Measurements from ENCODE around the gene TOMM70.
"Not testable (repeated sequence)": the region's sequence is repeated elsewhere in the genome, so short reads cannot be mapped to it uniquely, and the experiment has no call there.

Gene TOMM70

GRCh38 chr3:100364421-100364820 lies 36.5 kb downstream of the TOMM70 start:
- DNase-seq (ENCODE audit: low read depth): no peak

GRCh38 chr3:100361897-100362296 lies 39.0 kb downstream of the TOMM70 start:
- no peak for DNase-seq (ENCODE audit: low read depth)

DNA sequence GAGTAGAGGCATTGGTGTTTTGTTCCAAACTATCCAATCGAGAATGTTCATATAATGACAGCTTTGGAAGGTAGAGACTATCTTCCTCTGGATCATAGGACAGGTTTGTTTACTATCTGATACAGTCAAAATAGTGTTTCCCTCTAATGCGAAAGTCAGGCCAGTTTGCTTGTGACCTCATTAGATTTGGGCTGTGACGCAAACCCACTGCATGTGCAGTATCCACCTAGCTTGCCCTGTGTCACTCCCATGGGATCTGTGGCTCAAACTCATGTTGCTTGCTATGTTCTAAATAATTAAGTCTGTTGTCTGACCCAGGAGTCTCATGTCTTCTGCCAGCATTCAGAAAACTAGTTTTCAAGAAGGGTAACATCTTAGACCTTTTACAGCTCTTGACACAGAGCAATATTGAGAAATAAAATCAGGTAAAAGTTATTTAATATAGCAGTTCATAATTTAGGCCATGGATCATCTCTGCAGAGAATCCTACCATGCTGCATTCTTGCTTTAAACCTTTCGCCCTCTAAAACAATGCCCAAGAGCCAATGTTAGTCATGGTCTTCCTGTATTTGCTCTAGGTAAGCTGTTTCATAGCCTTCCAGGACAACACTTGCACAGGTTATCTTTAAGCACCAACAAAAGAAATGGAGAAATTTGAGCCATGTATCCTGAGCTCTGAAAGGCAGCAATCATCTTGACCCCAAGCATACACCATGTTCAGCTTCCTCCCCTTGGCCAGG lies 40.0 kb downstream of the TOMM70 start:
- no peak for DNase-seq (ENCODE audit: low read depth)

- DNase-seq (ENCODE audit: low read depth): no peak
Observed at GRCh38 chr3:100359035-100359434, 41.9 kb downstream of the TOMM70 start.

DNA sequence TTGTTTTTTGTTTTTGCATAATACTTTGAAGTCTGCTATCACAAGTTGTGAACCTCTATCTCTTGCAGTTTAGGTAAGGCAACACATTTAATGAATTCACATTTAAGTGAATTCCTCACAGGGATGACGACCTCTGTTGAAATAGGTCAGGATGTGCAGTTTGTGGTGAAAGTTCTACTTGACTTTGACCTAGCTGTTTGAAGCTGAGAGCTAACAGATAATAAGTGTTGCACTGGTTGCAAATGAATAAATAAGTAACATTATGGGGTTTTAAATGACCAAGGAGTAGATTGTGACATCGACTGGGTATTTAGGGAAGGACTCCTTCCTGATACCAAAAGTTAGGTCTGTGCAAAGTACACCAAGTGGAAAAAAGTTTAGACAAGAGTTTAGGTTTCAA lies 42.5 kb downstream of the TOMM70 start:
- no peak for DNase-seq (ENCODE audit: low read depth)

DNA sequence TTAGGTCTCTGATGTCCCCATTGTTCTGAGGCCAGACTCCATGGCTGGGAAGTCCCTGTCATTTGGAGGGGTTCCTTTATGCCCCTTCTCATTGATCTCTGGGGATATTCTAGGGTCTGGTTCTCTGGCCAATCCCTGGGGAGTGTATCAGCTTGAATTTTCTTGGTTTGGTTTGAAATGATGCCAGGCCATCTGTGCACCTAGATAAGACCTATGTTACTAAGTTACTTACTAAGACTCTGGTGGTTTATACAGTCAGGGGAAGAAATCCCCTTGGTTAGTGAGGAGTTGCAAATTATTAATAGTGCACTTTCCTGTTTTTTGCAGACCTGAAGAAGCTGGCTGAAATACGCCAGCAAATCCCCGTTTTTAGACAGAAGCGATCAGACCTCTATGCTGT lies 46.0 kb downstream of the TOMM70 start:
- no peak for DNase-seq (ENCODE audit: low read depth)

- no peak for DNase-seq (ENCODE audit: low read depth)
Observed at GRCh38 chr3:100352296-100353231, 48.3 kb downstream of the TOMM70 start.

DNA sequence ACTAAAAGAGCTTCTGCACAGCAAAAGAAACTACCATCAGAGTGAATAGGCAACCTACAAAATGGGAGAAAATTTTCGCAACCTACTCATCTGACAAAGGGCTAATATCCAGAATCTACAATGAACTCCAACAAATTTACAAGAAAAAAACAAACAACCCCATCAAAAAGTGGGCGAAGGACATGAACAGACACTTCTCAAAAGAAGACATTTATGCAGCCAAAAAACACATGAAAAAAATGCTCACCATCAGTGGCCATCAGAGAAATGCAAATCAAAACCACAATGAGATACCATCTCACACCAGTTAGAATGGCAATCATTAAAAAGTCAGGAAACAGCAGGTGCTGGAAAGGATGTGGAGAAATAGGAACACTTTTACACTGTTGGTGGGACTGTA lies 49.1 kb downstream of the TOMM70 start:
- DNase-seq (ENCODE audit: low read depth): not testable (repeated sequence)

- no peak for DNase-seq (ENCODE audit: low read depth)
Observed at GRCh38 chr3:100348727-100349126, 52.2 kb downstream of the TOMM70 start.

DNA sequence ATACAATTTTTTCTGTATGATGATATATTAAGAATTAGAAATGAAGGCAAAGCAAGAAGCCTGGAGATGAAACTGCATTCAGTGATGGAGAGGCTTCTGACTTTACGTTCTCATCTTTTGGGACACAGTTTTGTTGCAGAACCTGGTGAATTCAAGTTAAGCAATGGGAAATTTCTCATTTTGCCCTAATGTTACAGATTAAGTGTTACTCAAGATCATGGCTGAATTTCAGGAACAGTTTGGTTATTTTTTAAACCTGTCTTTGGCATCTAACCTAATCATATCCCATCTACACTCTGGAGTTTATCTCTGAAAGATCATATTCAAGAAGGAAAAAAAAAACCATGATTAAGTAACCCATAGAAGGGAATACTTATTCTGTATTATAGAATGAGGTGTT lies 60.4 kb downstream of the TOMM70 start:
- no peak for DNase-seq (ENCODE audit: low read depth)

GRCh38 chr3:100339786-100340185 lies 61.1 kb downstream of the TOMM70 start:
- DNase-seq (ENCODE audit: low read depth): no peak

DNA sequence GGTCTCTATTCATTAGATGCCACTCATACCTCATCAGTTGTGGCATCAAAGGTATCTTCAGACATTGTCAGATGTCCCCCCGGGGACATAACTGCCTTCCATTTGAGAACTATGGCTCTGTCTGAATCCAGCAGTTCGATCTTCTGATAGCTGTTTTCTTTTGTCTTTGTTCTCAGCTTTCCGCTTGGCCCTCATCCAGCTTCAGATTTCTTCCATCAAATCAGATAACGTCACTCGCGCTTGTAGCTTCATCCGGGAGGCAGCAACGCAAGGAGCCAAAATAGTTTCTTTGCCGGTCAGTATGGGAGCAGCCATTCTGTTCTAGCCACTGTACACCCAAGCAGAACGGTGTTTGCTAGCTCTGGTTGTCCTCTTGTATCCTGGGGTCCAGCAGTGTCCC lies 62.0 kb downstream of the TOMM70 start:
- DNase-seq (ENCODE audit: low read depth): no peak

GRCh38 chr3:100336229-100336628 lies 64.7 kb downstream of the TOMM70 start:
- DNase-seq (ENCODE audit: low read depth): not testable (repeated sequence)

- no peak for DNase-seq (ENCODE audit: low read depth)
Observed at GRCh38 chr3:100335434-100335833, 65.5 kb downstream of the TOMM70 start.

GRCh38 chr3:100334488-100335351 lies 66.2 kb downstream of the TOMM70 start, which contains the start of gene NIT2:
TSS of gene NIT2 (plus strand) at chr3:100334757. CDS start at chr3:100334792, 35 bp downstream.
- peak; percentile 66 for DNase-seq (ENCODE audit: low read depth)

DNA sequence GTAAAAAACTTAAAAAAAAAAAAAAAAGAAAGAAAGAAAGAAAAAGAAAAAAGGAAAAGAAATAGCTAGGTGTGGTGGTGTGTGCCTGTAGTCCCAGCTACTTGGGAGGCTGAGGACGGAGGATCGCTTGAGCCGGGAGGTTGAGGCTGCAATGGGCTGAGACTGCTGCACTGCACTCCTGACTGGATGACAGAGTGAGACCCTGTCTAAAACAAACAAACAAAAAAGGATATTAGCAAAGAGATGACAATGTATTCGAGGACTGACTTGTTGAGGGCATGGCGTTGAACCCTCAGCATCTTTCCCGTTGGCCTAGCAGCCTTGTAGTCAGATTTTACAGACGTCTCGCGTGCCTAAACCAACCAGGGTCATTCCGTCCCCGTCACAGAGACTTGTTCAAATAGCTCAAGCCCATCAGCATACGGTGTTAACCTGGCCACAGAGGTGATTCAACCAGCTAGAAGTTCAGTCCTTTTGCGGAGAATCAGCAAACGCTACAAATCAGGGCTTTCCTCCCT lies 66.9 kb downstream of the TOMM70 start:
- no peak for DNase-seq (ENCODE audit: low read depth)

GRCh38 chr3:100333051-100333450 lies 67.8 kb downstream of the TOMM70 start:
- DNase-seq (ENCODE audit: low read depth): no peak

DNA sequence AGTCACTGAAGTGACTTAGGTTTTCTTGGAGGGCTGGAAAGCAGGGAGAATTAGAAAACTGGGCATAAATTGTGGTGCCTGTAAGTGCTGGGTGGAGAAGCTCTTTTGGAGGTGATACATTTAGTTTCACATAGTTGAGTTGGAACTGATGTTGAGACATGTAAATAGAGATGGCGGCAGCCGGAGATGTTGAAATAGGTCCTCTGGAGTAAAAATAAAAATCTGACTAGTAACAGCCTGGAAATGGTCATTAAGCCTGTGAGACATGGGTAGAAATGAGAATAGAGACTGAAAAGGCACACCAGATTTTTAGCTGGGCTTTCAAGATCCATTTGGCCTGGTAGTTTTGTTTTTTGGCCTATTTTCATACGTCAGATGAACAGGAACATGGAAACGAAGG lies 69.2 kb downstream of the TOMM70 start:
- no peak for DNase-seq (ENCODE audit: low read depth)

DNA sequence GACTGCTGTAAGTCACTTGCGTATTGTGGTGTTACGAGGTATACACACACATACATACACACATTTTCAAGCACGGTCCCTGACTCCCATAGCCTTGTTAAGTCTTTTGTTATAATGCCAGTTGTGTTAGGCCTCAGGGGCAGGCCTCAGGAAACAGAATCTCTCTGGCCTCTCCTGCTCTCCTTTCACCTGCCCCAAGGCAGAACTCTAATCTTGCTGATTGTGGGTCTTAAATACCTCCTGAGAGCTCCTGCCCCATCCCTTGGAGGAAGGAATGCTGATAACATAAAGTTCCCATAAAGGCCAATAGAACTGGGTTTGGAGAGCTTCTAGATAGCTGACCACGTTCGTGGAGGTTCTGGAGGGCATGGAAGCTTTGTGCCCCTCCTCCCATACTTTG lies 70.2 kb downstream of the TOMM70 start:
- DNase-seq (ENCODE audit: low read depth): no peak

- DNase-seq (ENCODE audit: low read depth): no peak
Observed at GRCh38 chr3:100329800-100330489, 70.9 kb downstream of the TOMM70 start.

GRCh38 chr3:100327377-100327776 lies 73.5 kb downstream of the TOMM70 start:
- DNase-seq (ENCODE audit: low read depth): not testable (repeated sequence)
